Upper lobe of left lung (tissue), 4 donors: ENCODE data around the gene TTYH3.

ENCODE experiments used
- POLR2A ChIP-seq, 4 donors: fragments of 450-650 bp; IDR thresholded peaks; one replicate each; pipeline ENCODE4 v1.5.1; 2016 to 2017; ENCODE audit warnings: antibody characterized with exemption in 4 of 4, mild to moderate bottlenecking in 2 of 4
- TF ChIP-seq, protein P1 (sequence below), 6 experiments: fragments of 450-650 bp in 4 of 6; fragments of 200-600 bp in 2 of 6; sonication (generic) in 2 of 6; IDR thresholded peaks; one replicate each; pipeline ENCODE4 v1.5.1; 2016 to 2019; ENCODE audit warnings: antibody characterized with exemption in 6 of 6

- no peak for TF ChIP-seq POLR2A (IDR thresholded peaks at IDR 0.05)
- TF ChIP-seq, protein P1, sequence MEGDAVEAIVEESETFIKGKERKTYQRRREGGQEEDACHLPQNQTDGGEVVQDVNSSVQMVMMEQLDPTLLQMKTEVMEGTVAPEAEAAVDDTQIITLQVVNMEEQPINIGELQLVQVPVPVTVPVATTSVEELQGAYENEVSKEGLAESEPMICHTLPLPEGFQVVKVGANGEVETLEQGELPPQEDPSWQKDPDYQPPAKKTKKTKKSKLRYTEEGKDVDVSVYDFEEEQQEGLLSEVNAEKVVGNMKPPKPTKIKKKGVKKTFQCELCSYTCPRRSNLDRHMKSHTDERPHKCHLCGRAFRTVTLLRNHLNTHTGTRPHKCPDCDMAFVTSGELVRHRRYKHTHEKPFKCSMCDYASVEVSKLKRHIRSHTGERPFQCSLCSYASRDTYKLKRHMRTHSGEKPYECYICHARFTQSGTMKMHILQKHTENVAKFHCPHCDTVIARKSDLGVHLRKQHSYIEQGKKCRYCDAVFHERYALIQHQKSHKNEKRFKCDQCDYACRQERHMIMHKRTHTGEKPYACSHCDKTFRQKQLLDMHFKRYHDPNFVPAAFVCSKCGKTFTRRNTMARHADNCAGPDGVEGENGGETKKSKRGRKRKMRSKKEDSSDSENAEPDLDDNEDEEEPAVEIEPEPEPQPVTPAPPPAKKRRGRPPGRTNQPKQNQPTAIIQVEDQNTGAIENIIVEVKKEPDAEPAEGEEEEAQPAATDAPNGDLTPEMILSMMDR (IDR thresholded peaks at IDR 0.05): no peak
Measured at GRCh38 chr7:2667843-2668242, 36.1 kb downstream of the TTYH3 start.
